Erythroblast (primary cell): ENCODE measurements around the gene CIDEB.

ENCODE experiments used
- DNase-seq, 2 experiments: peaks; one replicate each; lab custom pipeline; 2025; lab: John Stamatoyannopoulos, UW
- GATA1 ChIP-seq: IDR thresholded peaks from 2 replicates; pipeline ENCODE4 v1.6.1; 2011; ENCODE audit warnings: low read depth, mild to moderate bottlenecking, control low read depth, low read length, moderate library complexity
- POLR2A ChIP-seq: IDR thresholded peaks from 2 replicates; pipeline ENCODE4 v1.6.1; 2011; ENCODE audit warnings: mild to moderate bottlenecking, low read length

Gene CIDEB

GRCh38 chr14:24339284-24340151 is 31.7 kb upstream of the CIDEB start, which contains the start of gene RIPK3:
RIPK3 (minus strand) TSS chr14:24339991; CDS start chr14:24339826, 165 bp downstream.
- TF ChIP-seq POLR2A: no peak
- peak in 1 of 2 experiments; percentile 43 for DNase-seq

DNA sequence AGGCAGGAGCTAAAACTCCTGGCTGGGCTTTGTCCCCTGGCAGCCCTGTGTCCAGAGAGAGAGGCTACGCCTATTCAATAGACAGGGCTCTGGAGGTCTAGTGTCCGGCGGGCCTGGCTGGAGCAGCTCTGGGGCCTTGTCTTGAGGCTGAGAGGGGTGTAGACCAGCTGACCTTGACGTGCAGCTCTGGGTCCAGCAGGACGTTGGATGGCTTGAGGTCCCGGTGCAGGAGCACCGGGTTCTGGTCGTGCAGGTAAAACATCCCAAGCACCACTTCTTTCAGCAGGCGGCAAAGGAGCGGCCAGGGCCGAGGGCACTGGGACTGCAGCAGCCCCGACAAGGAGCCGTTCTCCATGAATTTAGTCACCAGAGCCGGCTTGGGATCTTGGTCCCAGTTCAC is 31.1 kb upstream of the CIDEB start:
- no peak for DNase-seq
- TF ChIP-seq GATA1 (no peak), POLR2A (no peak)

DNA sequence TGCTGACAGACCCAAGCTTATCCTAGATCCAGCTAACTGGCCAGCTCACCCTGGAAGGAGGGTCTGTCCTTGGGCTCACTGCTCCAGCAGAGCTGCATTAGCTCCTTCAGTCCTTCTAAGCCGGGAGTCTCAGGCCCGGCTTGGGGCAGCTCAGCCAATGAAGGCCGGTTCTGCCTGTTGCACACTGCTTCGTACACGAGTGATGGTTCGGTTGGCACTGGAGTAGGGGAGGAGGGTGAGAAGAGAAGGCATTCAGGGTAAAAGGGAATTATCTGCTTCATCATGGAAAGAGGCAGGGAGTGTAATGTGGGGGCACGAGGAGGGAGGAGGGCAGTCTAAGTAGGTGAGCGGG is 30.0 kb upstream of the CIDEB start:
- TF ChIP-seq GATA1: no peak
- no peak for TF ChIP-seq POLR2A

DNA sequence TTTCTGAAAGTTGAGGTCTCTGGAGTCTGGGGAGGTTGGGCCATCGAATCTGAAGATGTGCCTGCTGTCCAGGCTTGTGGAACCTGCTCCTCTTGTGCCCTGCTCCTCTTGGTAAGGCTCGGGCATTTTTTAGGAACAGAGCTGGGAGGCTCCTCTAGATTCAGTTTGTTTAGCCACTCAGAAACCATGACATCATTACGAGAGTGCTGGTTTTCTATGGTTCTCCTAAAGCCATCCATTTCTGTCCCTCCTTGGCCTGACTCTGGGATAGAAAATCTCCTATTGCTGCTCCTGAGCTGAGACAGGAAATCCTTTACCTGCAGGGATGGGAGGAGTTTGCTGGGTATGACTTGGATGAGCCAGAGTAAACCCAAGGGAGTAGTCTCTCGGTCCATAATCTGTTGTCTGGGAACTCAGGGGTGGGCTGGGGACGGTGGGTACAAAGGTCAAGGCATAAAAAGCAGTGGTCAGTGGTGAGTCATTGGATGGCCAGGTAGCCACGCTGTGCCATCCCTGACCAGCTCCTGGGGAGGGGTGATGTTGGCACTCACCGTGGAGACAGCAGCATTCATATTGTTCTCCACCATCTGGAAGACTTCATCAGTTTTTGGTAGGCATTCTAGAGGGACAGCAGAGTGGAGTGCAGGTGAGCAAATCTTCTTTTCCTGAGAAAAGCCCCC is 29.5 kb upstream of the CIDEB start:
- DNase-seq: no peak
- TF ChIP-seq GATA1 (no peak), POLR2A (no peak)

More for the DNA sequence above, 30.0 kb upstream of the CIDEB start:
- no peak for DNase-seq

- no peak for DNase-seq
- TF ChIP-seq POLR2A (no peak), GATA1 (no peak)
Measured at GRCh38 chr14:24335461-24336171, 27.8 kb upstream of the CIDEB start.

GRCh38 chr14:24334431-24335291 is 26.9 kb upstream of the CIDEB start, which contains the start of gene ADCY4:
ADCY4 (minus strand) TSS chr14:24335071; CDS start chr14:24334652, 419 bp downstream.
- no peak for DNase-seq
- TF ChIP-seq GATA1: no peak
- TF ChIP-seq POLR2A: no peak

- TF ChIP-seq POLR2A (no peak), GATA1 (no peak)
- DNase-seq: peak; percentile 67 to 77
Measured at GRCh38 chr14:24332268-24332993, 24.7 kb upstream of the CIDEB start.

DNA sequence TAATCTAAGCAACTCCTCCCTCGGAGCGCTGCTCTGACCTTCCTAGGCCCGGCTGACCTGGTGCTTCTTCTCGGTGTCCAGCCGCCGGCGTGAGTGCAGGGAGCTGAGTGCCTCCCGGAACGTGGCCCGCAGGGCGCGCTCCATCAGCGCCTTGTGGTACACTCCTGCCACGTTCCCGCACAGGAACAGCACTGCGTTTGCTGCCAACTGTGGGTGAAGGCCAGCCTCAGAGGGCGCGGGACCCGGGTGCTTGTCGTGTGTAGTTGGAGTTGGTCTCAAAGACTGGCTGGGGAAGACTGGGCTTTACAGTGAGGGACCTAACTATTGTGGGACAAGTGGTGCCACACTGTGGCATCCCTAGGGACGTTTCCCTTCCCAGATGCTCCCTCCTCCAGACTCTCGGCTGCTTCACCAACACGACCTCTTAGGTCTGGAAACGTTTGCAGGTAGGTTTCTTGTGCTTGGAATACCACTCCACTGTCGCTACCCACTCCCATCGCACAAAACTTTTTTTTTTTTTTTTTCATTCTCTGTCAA is 24.0 kb upstream of the CIDEB start:
- DNase-seq: no peak
- TF ChIP-seq GATA1 (no peak), POLR2A (no peak)

- TF ChIP-seq GATA1 (no peak), POLR2A (no peak)
- no peak for DNase-seq
Measured at GRCh38 chr14:24330973-24331674, 23.3 kb upstream of the CIDEB start.

DNA sequence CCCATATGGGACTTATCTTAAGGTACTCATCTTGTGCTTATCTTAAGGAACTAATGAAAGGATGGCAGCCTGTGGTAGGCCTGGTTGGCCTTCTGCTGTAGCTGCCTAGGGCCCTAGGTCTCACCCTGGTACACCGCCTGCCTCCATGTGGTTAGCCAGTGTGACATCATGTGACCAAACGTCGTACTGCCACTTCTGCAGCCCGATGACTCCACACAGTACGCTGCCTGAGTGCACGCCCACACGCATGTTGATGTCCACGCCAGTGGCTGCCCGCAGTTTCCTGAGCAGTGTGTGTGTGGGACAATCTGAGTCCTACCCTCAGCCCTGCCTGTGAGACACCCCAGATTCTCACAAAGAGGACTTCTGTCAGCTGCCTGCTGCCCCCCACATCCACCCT is 22.0 kb upstream of the CIDEB start:
- TF ChIP-seq POLR2A (no peak), GATA1 (no peak)
- peak; percentile 34 to 37 for DNase-seq

GRCh38 chr14:24329073-24329663 is 21.4 kb upstream of the CIDEB start:
- TF ChIP-seq POLR2A (no peak), GATA1 (no peak)
- no peak for DNase-seq

DNA sequence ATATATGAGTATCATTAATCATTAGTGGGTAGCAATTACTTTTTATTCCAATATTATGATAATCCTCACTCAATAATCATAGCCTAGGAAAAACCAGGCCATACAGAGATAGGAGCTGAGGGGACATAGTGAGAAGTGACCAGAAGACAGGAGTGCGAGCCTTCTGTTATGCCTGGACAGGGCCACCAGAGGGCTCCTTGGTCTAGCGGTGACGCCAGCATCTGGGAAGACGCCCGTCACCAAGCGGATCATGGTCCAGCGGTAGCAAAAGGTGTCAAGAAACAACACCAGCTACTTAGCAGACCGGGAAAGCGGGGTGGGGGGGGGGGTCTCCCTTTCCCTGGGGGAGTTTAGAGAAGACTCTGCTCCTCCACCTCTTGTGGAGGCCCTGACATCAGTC is 20.1 kb upstream of the CIDEB start:
- peak; percentile 24 to 45 for DNase-seq
